K562 (cell line): ENCODE data around the gene NSUN3. TPM values are rescaled to one million over a fixed set of nuclear protein-coding genes. Genes with fewer than 3 reads are reported as not detected.

Experiments
- ATAC-seq: fragments of 200-7000 bp; cut with Tn5 transposase; 3 replicates; pipeline ENCODE4 v1.9.1; 2020; ENCODE audit warnings: moderate library complexity
- BruUV-seq: library from RNA; stranded (reverse); fragments of 400-500 nt; replicated peaks from 2 replicates; lab custom pipeline; 2021; lab: Mats Ljungman, UMichigan
- CTCF ChIA-PET: fragments of 300-600 bp; formaldehyde crosslinking; extraction: SDS; loops from one replicate; lab custom pipeline; 2021; ENCODE audit warnings: low intra/inter-chr PET ratio; lab: Yijun Ruan, JAX
- POLR2A ChIA-PET: fragments of 300-600, 350-650 bp; sonication (Branson Sonifier 250); formaldehyde crosslinking; extraction: SDS; loops from one replicate; lab custom pipeline; 2021; ENCODE audit warnings: antibody characterized with exemption, inconsistent platforms; lab: Yijun Ruan, JAX
- DNase-seq, 4 experiments: peaks; one replicate each; pipeline versions ENCODE4 v3.0.0 to v3.0.0-alpha.2; 2011 to 2018; ENCODE audit warnings: low spot score in 3 of 4, mixed read lengths in 3 of 4; ENCODE audit errors: extremely low read depth in 1 of 4
- FAIRE-seq: peaks from 2 replicates; lab custom pipeline; 2011; peaks lifted over from hg19 to GRCh38; lab: Jason Lieb, UNC
- H2AFZ ChIP-seq: 2 replicates; pipeline ENCODE4 v1.6.0; 2011; ENCODE audit warnings: low read depth, low read length, control low read depth, inconsistent platforms
- H3K27ac ChIP-seq: fragments of 200-600 bp; 3 replicates; pipeline ENCODE4 v1.8.0; 2011; ENCODE audit warnings: low read depth, mild to moderate bottlenecking, control low read depth, inconsistent platforms, low read length, moderate library complexity, mixed read lengths; ENCODE audit errors: extremely low read depth
- H3K27me3 ChIP-seq, 2 experiments: fragments of 300-600 bp in 1 of 2; 2 replicates in 1 of 2; 3 replicates in 1 of 2; pipeline versions ENCODE4 v1.6.0 to v1.8.0; 2011; ENCODE audit warnings: inconsistent platforms in 2 of 2, low read length in 2 of 2, mild to moderate bottlenecking in 1 of 2, mixed read lengths in 1 of 2, moderate library complexity in 1 of 2; ENCODE audit not compliant: control insufficient read depth in 2 of 2, insufficient read depth in 2 of 2
- H3K36me3 ChIP-seq: fragments of 300-600 bp; 3 replicates; pipeline ENCODE4 v1.8.0; 2011; ENCODE audit warnings: mild to moderate bottlenecking, low read length, inconsistent platforms; ENCODE audit not compliant: control insufficient read depth, insufficient read depth
- H3K4me1 ChIP-seq, 2 experiments: fragments of 200-600 bp in 1 of 2; replicated peaks in 1 of 2; 2 replicates in 1 of 2; 3 replicates in 1 of 2; pipeline versions ENCODE4 v1.5.1 to v1.8.0; 2011; ENCODE audit warnings: inconsistent platforms in 2 of 2, low read length in 2 of 2, mild to moderate bottlenecking in 1 of 2, mixed read lengths in 1 of 2, moderate library complexity in 1 of 2; ENCODE audit not compliant: control insufficient read depth in 2 of 2, insufficient read depth in 2 of 2
- H3K4me2 ChIP-seq: 2 replicates; pipeline ENCODE4 v1.6.1; 2011; ENCODE audit warnings: low read length, control low read depth, inconsistent platforms, mixed read lengths; ENCODE audit not compliant: insufficient read depth
- H3K4me3 ChIP-seq: fragments of 200-600 bp; sonication (generic), shearing (Covaris generic); 2 replicates; pipeline ENCODE4 v1.5.1; 2016; ENCODE audit warnings: control low read depth, inconsistent platforms
- H3K79me2 ChIP-seq: fragments of 200-600 bp; 3 replicates; pipeline ENCODE4 v1.8.0; 2011; ENCODE audit warnings: low read length, inconsistent platforms; ENCODE audit not compliant: control insufficient read depth, insufficient read depth
- H3K9ac ChIP-seq, 2 experiments: 2 replicates each; pipeline versions ENCODE4 v1.6.0 to v1.6.1; 2011; ENCODE audit warnings: low read depth in 2 of 2, low read length in 2 of 2, control low read depth in 1 of 2, inconsistent platforms in 1 of 2, mild to moderate bottlenecking in 1 of 2, mixed read lengths in 1 of 2; ENCODE audit not compliant: insufficient read depth in 1 of 2
- H3K9me1 ChIP-seq: one replicate; pipeline ENCODE4 v1.6.0; 2011; ENCODE audit warnings: inconsistent platforms, mild to moderate bottlenecking, low read length, moderate library complexity; ENCODE audit not compliant: control insufficient read depth, insufficient read depth
- H3K9me3 ChIP-seq: replicated peaks from 2 replicates; pipeline ENCODE4 v1.5.1; 2011; ENCODE audit warnings: low read depth, low read length, inconsistent platforms; ENCODE audit not compliant: control insufficient read depth, insufficient read depth
- H4K20me1 ChIP-seq: replicated peaks from 2 replicates; pipeline ENCODE4 v1.6.1; 2011; ENCODE audit warnings: low read length, inconsistent platforms, mixed read lengths; ENCODE audit not compliant: control insufficient read depth, insufficient read depth
- EHMT2 ChIP-seq: fragments of 450-650 bp; IDR thresholded peaks from 2 replicates; pipeline ENCODE4 v1.6.1; 2018; ENCODE audit warnings: antibody characterized with exemption
- HDGF ChIP-seq: fragments of 450-650 bp; IDR thresholded peaks from 2 replicates; pipeline ENCODE4 v1.6.1; 2016
- KLF6 ChIP-seq: fragments of 250-450 bp; sonication (Bioruptor Pico); IDR thresholded peaks from 2 replicates; pipeline ENCODE4 v1.4.0; 2020; ENCODE audit warnings: mild to moderate bottlenecking, moderate library complexity, borderline replicate concordance
- MAFK ChIP-seq: IDR thresholded peaks from 2 replicates; pipeline ENCODE4 v1.6.1; 2011; ENCODE audit warnings: low read length, improper control_type of control experiment
- MCM2 ChIP-seq: fragments of 450-650 bp; IDR thresholded peaks from 2 replicates; pipeline ENCODE4 v1.6.1; 2017; ENCODE audit warnings: low read depth, mild to moderate bottlenecking
- PYGO2 ChIP-seq: fragments of 450-650 bp; IDR thresholded peaks from 2 replicates; pipeline ENCODE4 v1.6.1; 2016; ENCODE audit warnings: mild to moderate bottlenecking, missing genetic modification characterization, moderate library complexity, missing compliant biosample characterization
- SMAD3 ChIP-seq: fragments of 450-650 bp; formaldehyde crosslinking; conservative IDR thresholded peaks from 2 replicates; pipeline ENCODE4 v1.4.0; 2020; ENCODE audit warnings: mild to moderate bottlenecking
- WGBS: fragments of 100-300 bp; shearing (Covaris generic); methylation state at CpG from one replicate; pipeline ENCODE4 v1.1.6; 2016; ENCODE audit warnings: low coverage, mixed read lengths; ENCODE audit not compliant: insufficient coverage; ENCODE audit errors: missing lambda C conversion rate; 5-methylcytosine and 5-hydroxymethylcytosine counted together
- in situ Hi-C: fragments of 300-500 bp; cut with MboI; formaldehyde crosslinking; loops from 4 replicates; pipeline ENCODE4 v1.15.0; 2018; ENCODE audit warnings: inconsistent platforms, mixed read lengths
- intact Hi-C: fragments of 100-400 bp; cut with micrococcal nuclease; formaldehyde crosslinking; loops from 2 replicates; pipeline ENCODE4 v1.14.2; 2022
- polyA plus RNA-seq, 8 experiments: library from polyadenylated mRNA; depleted of rRNA in 4 of 8; stranded (reverse) in 5 of 8; unstranded in 3 of 8; fragments of >200 nt; fragmentation: Nextera tagmentation in 2 of 8; fragmentation: Illumina TruSeq in 1 of 8; extraction: Ambion mirVana in 2 of 8; extraction: Trizol in 1 of 8; gene quantifications; 2 replicates each; pipeline versions ENCODE4 v1.2.1 to v1.2.3, GENCODE V29; 2011 to 2014; ENCODE audit warnings: inconsistent platforms in 1 of 8, missing spikeins in 1 of 8
- total RNA-seq, 7 experiments: library from RNA; depleted of rRNA in 6 of 7; stranded (reverse); fragments of >200 nt in 6 of 7; fragmentation: Illumina TruSeq in 2 of 7; extraction: Trizol in 2 of 7; gene quantifications; 2 replicates each; pipeline versions ENCODE4 v1.2.1 to v1.2.3, GENCODE V29; 2011 to 2021; ENCODE audit warnings: low replicate concordance in 1 of 7
- TF ChIP-seq, protein P1 (sequence below): IDR thresholded peaks from 2 replicates; pipeline ENCODE4 v1.6.1; 2011; ENCODE audit not compliant: insufficient read length; ENCODE audit errors: extremely low read depth
- TF ChIP-seq, protein P2 (sequence below): sonication (generic); formaldehyde crosslinking; IDR thresholded peaks from 2 replicates; pipeline ENCODE4 v1.8.0; 2022; ENCODE audit warnings: mild to moderate bottlenecking, missing genetic modification reagents
- TF ChIP-seq, protein P3 (sequence below): sonication (generic); formaldehyde crosslinking; IDR thresholded peaks from 2 replicates; pipeline ENCODE4 v1.8.0; 2022; ENCODE audit warnings: mild to moderate bottlenecking, missing genetic modification reagents
- TF ChIP-seq, protein P4 (sequence below): IDR thresholded peaks from 2 replicates; pipeline ENCODE4 v1.6.1; 2016; ENCODE audit warnings: missing genetic modification characterization, missing compliant biosample characterization
- TF ChIP-seq, protein P5 (sequence below): fragments of 250-450 bp; sonication (Bioruptor Pico); IDR thresholded peaks from 2 replicates; pipeline ENCODE4 v1.8.0; 2022; ENCODE audit warnings: moderate library complexity, mild to moderate bottlenecking, inconsistent platforms
- TF ChIP-seq, protein P6 (sequence below): fragments of 200-800 bp; sonication (Bioruptor generic); IDR thresholded peaks from 2 replicates; pipeline ENCODE4 v1.6.1; 2016; ENCODE audit warnings: missing genetic modification characterization, missing compliant biosample characterization

The NSUN3 gene
- total and polyA plus RNA-seq, 9 of the 15 experiments (the other 6 are each of a cell fraction or from before 2014, with no cell fraction given): 4.4 to 12.3 (median 7.6) TPM

DNA sequence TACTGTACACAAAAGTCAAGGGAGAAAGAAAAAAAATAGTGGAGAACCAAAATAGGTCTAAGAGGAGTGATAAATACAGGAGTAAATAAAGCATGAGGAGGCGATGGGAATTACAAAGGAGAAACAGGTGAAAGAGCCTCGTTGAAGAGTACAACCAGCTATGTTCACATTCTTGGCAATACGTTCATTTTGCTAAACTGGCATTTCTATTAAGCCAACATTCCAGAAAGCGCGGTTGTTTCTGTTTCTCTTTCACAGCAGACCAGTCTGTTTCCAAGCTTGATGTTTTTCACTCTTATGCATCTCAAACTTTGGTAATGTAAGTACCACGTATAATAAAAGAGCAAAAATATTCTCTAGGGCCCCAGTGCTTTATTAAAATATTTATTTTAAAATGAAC is 74.5 kb downstream of the NSUN3 start:
- H2AFZ ChIP-seq: no peak overlapping the region
- intact Hi-C loops (no loop called here), in situ Hi-C loops (no loop called here)
- FAIRE-seq: no peak
- H3K27ac ChIP-seq: no peak overlapping the region
- H3K9me3 ChIP-seq: no peaks in the 10 kb centered on the region
- no TSS peak for BruUV-seq
- DNase-seq: no peak
- H3K27me3 ChIP-seq: no peaks in the 10 kb centered on the region
- no peak overlapping the region for H3K4me3 ChIP-seq
- H3K36me3 ChIP-seq: no peaks in the 10 kb centered on the region
- no peaks in the 10 kb centered on the region for H3K9me1 ChIP-seq
- H3K4me1 ChIP-seq: no peaks in the 10 kb centered on the region
- H3K9ac ChIP-seq: no peak overlapping the region
- CTCF ChIA-PET: no interaction called here
- H3K79me2 ChIP-seq: no peaks in the 10 kb centered on the region
- 32% methylated on average over 6 of the region's 6 CpGs for WGBS
- POLR2A ChIA-PET: no interaction called here
- no peak for ATAC-seq
- H3K4me2 ChIP-seq: no peak overlapping the region
- no peaks in the 10 kb centered on the region for H4K20me1 ChIP-seq
- TF ChIP-seq, protein P1, sequence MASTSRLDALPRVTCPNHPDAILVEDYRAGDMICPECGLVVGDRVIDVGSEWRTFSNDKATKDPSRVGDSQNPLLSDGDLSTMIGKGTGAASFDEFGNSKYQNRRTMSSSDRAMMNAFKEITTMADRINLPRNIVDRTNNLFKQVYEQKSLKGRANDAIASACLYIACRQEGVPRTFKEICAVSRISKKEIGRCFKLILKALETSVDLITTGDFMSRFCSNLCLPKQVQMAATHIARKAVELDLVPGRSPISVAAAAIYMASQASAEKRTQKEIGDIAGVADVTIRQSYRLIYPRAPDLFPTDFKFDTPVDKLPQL: no peak
- TF ChIP-seq HDGF: no peak
- no peak for TF ChIP-seq MAFK
- TF ChIP-seq KLF6: no peak
- TF ChIP-seq, protein P2, sequence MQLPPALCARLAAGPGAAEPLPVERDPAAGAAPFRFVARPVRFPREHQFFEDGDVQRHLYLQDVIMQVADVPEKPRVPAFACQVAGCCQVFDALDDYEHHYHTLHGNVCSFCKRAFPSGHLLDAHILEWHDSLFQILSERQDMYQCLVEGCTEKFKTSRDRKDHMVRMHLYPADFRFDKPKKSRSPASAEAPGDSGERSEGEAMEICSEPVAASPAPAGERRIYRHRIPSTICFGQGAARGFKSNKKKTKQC (CRISPR knock-in tag): no peak
- TF ChIP-seq MCM2: no peak
- TF ChIP-seq SMAD3 (CRISPR knock-in tag): no peak
- TF ChIP-seq EHMT2: no peak
- TF ChIP-seq, protein P3, sequence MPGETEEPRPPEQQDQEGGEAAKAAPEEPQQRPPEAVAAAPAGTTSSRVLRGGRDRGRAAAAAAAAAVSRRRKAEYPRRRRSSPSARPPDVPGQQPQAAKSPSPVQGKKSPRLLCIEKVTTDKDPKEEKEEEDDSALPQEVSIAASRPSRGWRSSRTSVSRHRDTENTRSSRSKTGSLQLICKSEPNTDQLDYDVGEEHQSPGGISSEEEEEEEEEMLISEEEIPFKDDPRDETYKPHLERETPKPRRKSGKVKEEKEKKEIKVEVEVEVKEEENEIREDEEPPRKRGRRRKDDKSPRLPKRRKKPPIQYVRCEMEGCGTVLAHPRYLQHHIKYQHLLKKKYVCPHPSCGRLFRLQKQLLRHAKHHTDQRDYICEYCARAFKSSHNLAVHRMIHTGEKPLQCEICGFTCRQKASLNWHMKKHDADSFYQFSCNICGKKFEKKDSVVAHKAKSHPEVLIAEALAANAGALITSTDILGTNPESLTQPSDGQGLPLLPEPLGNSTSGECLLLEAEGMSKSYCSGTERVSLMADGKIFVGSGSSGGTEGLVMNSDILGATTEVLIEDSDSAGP (CRISPR knock-in tag): no peak
- TF ChIP-seq, protein P4, sequence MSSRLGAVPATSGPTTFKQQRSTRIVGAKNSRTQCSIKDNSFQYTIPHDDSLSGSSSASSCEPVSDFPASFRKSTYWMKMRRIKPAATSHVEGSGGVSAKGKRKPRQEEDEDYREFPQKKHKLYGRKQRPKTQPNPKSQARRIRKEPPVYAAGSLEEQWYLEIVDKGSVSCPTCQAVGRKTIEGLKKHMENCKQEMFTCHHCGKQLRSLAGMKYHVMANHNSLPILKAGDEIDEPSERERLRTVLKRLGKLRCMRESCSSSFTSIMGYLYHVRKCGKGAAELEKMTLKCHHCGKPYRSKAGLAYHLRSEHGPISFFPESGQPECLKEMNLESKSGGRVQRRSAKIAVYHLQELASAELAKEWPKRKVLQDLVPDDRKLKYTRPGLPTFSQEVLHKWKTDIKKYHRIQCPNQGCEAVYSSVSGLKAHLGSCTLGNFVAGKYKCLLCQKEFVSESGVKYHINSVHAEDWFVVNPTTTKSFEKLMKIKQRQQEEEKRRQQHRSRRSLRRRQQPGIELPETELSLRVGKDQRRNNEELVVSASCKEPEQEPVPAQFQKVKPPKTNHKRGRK: no peak
- TF ChIP-seq, protein P5, sequence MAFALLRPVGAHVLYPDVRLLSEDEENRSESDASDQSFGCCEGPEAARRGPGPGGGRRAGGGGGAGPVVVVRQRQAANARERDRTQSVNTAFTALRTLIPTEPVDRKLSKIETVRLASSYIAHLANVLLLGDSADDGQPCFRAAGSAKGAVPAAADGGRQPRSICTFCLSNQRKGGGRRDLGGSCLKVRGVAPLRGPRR (CRISPR knock-in tag): no peak
- no peak for TF ChIP-seq PYGO2 (tag)
- TF ChIP-seq, protein P6, sequence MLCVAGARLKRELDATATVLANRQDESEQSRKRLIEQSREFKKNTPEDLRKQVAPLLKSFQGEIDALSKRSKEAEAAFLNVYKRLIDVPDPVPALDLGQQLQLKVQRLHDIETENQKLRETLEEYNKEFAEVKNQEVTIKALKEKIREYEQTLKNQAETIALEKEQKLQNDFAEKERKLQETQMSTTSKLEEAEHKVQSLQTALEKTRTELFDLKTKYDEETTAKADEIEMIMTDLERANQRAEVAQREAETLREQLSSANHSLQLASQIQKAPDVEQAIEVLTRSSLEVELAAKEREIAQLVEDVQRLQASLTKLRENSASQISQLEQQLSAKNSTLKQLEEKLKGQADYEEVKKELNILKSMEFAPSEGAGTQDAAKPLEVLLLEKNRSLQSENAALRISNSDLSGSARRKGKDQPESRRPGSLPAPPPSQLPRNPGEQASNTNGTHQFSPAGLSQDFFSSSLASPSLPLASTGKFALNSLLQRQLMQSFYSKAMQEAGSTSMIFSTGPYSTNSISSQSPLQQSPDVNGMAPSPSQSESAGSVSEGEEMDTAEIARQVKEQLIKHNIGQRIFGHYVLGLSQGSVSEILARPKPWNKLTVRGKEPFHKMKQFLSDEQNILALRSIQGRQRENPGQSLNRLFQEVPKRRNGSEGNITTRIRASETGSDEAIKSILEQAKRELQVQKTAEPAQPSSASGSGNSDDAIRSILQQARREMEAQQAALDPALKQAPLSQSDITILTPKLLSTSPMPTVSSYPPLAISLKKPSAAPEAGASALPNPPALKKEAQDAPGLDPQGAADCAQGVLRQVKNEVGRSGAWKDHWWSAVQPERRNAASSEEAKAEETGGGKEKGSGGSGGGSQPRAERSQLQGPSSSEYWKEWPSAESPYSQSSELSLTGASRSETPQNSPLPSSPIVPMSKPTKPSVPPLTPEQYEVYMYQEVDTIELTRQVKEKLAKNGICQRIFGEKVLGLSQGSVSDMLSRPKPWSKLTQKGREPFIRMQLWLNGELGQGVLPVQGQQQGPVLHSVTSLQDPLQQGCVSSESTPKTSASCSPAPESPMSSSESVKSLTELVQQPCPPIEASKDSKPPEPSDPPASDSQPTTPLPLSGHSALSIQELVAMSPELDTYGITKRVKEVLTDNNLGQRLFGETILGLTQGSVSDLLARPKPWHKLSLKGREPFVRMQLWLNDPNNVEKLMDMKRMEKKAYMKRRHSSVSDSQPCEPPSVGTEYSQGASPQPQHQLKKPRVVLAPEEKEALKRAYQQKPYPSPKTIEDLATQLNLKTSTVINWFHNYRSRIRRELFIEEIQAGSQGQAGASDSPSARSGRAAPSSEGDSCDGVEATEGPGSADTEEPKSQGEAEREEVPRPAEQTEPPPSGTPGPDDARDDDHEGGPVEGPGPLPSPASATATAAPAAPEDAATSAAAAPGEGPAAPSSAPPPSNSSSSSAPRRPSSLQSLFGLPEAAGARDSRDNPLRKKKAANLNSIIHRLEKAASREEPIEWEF (CRISPR knock-in tag): no peak
